HL-60 (cell line): Measurements from ENCODE around the gene FOXJ3.

Experiments used
- DNase-seq, 2 experiments: peaks; one replicate each; pipeline ENCODE4 v3.0.0-alpha.2; 2010 to 2020; ENCODE audit warnings: low read depth in 1 of 2, low spot score in 1 of 2
- H3K27ac ChIP-seq: fragments of 250-450 bp; sonication (Bioruptor Pico); replicated peaks from 2 replicates; pipeline ENCODE4 v1.5.1; 2020; ENCODE audit warnings: mild to moderate bottlenecking, moderate library complexity
- H3K27me3 ChIP-seq: fragments of 250-450 bp; sonication (Bioruptor Pico); 2 replicates; pipeline ENCODE4 v1.5.1; 2021; ENCODE audit warnings: mild to moderate bottlenecking, moderate library complexity; ENCODE audit not compliant: insufficient read depth, poor library complexity, severe bottlenecking
- H3K4me3 ChIP-seq: replicated peaks from 2 replicates; pipeline ENCODE4 v1.5.1; 2011; ENCODE audit warnings: mild to moderate bottlenecking, control low read depth, low read length; ENCODE audit not compliant: insufficient read depth
- GABPA ChIP-seq: IDR thresholded peaks from 2 replicates; pipeline ENCODE4 v1.6.1; 2012; ENCODE audit warnings: low read depth
- POLR2AphosphoS5 ChIP-seq: IDR thresholded peaks from 2 replicates; pipeline ENCODE4 v1.6.1; 2012; ENCODE audit warnings: low read depth
- SPI1 ChIP-seq: IDR thresholded peaks from 2 replicates; pipeline ENCODE4 v1.6.1; 2012; ENCODE audit warnings: low read depth, mild to moderate bottlenecking, borderline replicate concordance
- TF ChIP-seq, protein P1 (sequence below): IDR thresholded peaks from one replicate; pipeline ENCODE4 v1.5.1; 2011; ENCODE audit warnings: low read length, control low read depth, inconsistent platforms; ENCODE audit not compliant: insufficient read depth
- TF ChIP-seq, protein P2 (sequence below): IDR thresholded peaks from 2 replicates; pipeline ENCODE4 v1.6.1; 2012; ENCODE audit warnings: low read depth; ENCODE audit not compliant: insufficient replicate concordance

FOXJ3 gene

DNA sequence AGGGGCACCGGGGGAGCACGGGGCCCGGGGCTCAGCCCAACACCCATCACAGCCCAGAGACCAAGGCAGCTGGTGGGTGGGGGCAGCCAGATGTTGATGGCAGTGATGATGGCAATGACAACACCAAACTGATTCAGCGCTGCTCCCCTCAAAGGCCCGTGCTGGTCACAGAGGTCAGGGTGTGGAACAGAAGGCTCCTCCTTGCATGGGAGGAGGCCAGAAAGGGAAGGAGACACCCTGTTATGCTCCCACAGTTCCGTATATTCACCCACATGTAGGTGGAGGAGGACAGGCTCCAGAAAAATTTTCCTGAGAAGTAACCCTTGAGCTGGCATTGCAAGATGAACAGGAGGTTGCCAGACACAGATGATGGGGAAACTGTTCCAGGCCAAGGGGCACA is 181.4 kb downstream of the FOXJ3 start:
- no peak for DNase-seq
- Histone ChIP-seq H3K27me3 (peaks cover 4% of the 10 kb centered on the region), H3K27ac (no peak overlapping the region), H3K4me3 (no peak overlapping the region)
- TF ChIP-seq, protein P1, sequence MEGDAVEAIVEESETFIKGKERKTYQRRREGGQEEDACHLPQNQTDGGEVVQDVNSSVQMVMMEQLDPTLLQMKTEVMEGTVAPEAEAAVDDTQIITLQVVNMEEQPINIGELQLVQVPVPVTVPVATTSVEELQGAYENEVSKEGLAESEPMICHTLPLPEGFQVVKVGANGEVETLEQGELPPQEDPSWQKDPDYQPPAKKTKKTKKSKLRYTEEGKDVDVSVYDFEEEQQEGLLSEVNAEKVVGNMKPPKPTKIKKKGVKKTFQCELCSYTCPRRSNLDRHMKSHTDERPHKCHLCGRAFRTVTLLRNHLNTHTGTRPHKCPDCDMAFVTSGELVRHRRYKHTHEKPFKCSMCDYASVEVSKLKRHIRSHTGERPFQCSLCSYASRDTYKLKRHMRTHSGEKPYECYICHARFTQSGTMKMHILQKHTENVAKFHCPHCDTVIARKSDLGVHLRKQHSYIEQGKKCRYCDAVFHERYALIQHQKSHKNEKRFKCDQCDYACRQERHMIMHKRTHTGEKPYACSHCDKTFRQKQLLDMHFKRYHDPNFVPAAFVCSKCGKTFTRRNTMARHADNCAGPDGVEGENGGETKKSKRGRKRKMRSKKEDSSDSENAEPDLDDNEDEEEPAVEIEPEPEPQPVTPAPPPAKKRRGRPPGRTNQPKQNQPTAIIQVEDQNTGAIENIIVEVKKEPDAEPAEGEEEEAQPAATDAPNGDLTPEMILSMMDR, result no peak
- TF ChIP-seq, protein P2, sequence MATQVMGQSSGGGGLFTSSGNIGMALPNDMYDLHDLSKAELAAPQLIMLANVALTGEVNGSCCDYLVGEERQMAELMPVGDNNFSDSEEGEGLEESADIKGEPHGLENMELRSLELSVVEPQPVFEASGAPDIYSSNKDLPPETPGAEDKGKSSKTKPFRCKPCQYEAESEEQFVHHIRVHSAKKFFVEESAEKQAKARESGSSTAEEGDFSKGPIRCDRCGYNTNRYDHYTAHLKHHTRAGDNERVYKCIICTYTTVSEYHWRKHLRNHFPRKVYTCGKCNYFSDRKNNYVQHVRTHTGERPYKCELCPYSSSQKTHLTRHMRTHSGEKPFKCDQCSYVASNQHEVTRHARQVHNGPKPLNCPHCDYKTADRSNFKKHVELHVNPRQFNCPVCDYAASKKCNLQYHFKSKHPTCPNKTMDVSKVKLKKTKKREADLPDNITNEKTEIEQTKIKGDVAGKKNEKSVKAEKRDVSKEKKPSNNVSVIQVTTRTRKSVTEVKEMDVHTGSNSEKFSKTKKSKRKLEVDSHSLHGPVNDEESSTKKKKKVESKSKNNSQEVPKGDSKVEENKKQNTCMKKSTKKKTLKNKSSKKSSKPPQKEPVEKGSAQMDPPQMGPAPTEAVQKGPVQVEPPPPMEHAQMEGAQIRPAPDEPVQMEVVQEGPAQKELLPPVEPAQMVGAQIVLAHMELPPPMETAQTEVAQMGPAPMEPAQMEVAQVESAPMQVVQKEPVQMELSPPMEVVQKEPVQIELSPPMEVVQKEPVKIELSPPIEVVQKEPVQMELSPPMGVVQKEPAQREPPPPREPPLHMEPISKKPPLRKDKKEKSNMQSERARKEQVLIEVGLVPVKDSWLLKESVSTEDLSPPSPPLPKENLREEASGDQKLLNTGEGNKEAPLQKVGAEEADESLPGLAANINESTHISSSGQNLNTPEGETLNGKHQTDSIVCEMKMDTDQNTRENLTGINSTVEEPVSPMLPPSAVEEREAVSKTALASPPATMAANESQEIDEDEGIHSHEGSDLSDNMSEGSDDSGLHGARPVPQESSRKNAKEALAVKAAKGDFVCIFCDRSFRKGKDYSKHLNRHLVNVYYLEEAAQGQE, result no peak
- TF ChIP-seq SPI1 (no peak), POLR2AphosphoS5 (no peak), GABPA (no peak)

DNA sequence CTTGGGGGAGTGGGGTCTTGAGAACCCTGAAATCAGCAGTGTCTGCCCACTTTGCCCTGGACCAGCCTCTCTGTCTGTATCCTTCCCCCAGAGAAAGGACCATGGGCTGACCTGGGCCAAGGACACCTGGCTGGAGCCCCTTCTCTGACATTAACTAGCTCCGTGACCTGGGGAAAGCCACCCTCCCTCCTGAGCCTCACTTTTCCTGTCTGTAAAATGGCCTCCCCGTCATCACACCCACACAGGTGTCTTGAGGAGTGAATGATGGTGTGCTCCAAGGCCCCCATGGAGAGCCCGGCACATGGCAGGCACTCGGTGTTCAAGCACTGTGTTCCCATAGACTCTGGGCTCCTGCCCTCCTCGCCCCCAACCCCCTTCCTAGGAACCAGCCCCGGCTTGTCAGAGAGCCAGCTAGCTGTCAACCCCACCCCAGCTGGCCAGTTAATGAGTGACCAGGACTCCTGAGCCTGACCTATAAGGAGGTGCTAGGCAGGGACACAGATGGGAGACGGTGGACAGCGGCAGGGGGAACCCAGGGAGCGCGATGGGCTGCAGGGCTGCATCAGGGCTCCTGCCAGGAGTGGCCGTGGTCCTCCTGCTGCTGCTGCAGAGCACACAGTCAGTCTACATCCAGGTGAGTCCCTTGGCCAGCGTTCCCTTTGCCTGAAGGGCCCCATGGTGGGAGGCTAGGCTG is 182.0 kb downstream of the FOXJ3 start, which contains the start of gene GUCA2B:
Gene GUCA2B, plus strand, starts transcription at position 504 of the 694 bp plus-strand sequence. Its CDS starts 41 bp downstream, at position 545.
- H3K4me3 ChIP-seq, result no peak within 1 kb of the TSS
- no peak for TF ChIP-seq SPI1
- no peak for TF ChIP-seq POLR2AphosphoS5
- TF ChIP-seq, protein P2, result no peak
- no peak for TF ChIP-seq GABPA
- peaks cover 4% of the 10 kb centered on the region for H3K27me3 ChIP-seq
- no peak within 1 kb of the TSS for H3K27ac ChIP-seq
- no peak for DNase-seq

DNA sequence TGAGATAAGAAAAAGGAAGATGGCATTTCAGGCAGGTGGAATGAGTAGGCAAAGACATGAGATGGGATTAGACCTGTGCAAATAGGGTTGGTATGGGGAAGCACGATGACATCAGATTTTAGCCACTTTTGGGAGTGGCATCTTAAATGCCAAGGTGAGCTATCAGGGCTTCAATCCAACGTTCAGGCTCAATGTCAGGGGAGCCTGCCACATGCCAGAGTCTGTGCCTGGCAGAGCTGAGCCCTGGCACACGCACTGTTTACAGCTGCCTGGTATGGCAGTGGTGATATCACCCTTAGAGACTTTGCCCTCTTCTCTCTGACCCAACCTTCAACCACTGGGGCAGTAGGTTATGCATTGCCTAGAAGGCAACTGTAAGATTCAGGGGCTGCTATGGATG is 182.9 kb downstream of the FOXJ3 start:
- DNase-seq, result no peak
- Histone ChIP-seq H3K27me3 (peaks cover 4% of the 10 kb centered on the region), H3K4me3 (no peak overlapping the region), H3K27ac (no peak overlapping the region)
- TF ChIP-seq GABPA (no peak), SPI1 (no peak), POLR2AphosphoS5 (no peak)
- TF ChIP-seq, protein P2, result no peak
- TF ChIP-seq, protein P1, result no peak
